Epithelial cell of alveolus of lung (primary cell): ENCODE measurements around the gene PEX19. TPM values are rescaled to one million over a fixed set of nuclear protein-coding genes. Genes with fewer than 3 reads are reported as not detected.

ENCODE experiments used
- total RNA-seq: library from RNA; depleted of rRNA; stranded (reverse); fragments of >200 nt; gene quantifications from 2 replicates; pipeline ENCODE4 v1.2.1, GENCODE V29; 2015

Gene PEX19, protein sequence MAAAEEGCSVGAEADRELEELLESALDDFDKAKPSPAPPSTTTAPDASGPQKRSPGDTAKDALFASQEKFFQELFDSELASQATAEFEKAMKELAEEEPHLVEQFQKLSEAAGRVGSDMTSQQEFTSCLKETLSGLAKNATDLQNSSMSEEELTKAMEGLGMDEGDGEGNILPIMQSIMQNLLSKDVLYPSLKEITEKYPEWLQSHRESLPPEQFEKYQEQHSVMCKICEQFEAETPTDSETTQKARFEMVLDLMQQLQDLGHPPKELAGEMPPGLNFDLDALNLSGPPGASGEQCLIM
- 38.5 and 86.6 TPM in 2 replicates for total RNA-seq

DNA sequence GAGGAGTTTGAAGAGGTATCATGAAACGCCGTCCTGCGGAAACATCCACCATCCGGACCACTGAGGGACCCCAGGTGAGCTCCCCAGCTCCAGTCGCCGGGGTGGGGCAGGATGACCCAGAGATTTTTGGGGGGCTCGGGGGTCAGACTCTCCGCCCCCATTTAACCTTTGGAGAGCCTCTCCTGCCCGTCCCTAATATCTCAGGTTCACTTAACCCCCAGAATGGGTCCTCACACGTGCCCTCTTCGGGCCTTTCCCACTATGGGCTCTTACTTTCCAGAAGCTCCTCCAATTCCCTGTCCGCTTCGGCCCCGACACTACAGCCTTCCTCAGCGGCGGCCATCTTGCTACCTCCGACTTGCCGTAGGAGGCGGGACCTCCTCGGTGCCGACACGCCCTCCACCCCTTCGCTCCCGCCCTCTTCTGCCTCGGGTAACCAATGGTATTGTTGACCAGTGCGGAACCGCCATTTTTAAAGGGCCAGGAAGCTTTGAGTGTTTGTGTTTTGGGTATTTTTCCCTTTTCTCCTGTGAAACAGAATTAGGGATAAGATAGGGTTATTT, at the start of gene PEX19:
PEX19 (minus strand) TSS at position 352 of the 563 bp plus-strand sequence; CDS start at position 343, 9 bp downstream.

GRCh38 chr1:160261893-160262794, 22.8 kb downstream of the PEX19 start, which contains the start of gene DCAF8:
DCAF8 (minus strand) TSS chr1:160262549; CDS start chr1:160244008, 18,541 bp downstream.

Other genes starting within 250 kb of the PEX19 start
- gene KCNJ10, start 215.0 kb downstream of the PEX19 start, total RNA-seq: not detected in 2 replicates
- not detected in 2 replicates for gene KCNJ9, start 203.6 kb downstream of the PEX19 start, total RNA-seq
- 12.7 and 22.9 TPM in 2 replicates for gene IGSF8, start 186.5 kb downstream of the PEX19 start, total RNA-seq
- gene ATP1A2, start 169.4 kb downstream of the PEX19 start, total RNA-seq: 0.24 and 1.0 TPM in 2 replicates
- not detected in 2 replicates for gene ATP1A4, start 133.5 kb downstream of the PEX19 start, total RNA-seq
- gene CASQ1, start 94.6 kb downstream of the PEX19 start, total RNA-seq: not detected in 2 replicates
- gene PEA15, start 79.7 kb downstream of the PEX19 start, total RNA-seq: 40.1 and 68.7 TPM in 2 replicates
- 46.0 and 58.0 TPM in 2 replicates for gene DCAF8, start 22.6 kb downstream of the PEX19 start, total RNA-seq
- 126 and 209 TPM in 2 replicates for gene COPA, start 58.1 kb upstream of the PEX19 start, total RNA-seq
- gene NCSTN, start 58.2 kb upstream of the PEX19 start, total RNA-seq: 76.6 and 91.3 TPM in 2 replicates
- not detected in 2 replicates for gene NHLH1, start 81.9 kb upstream of the PEX19 start, total RNA-seq
- gene VANGL2, start 115.4 kb upstream of the PEX19 start, total RNA-seq: 2.6 and 7.6 TPM in 2 replicates
- not detected in 2 replicates for gene SLAMF6, start 238.1 kb upstream of the PEX19 start, total RNA-seq